Keratinocyte (primary cell): ENCODE results near the gene CEP43.

Experiments used
- CTCF ChIP-seq, 3 experiments: IDR thresholded peaks in 1 of 3; conservative IDR thresholded peaks in 1 of 3; optimal IDR thresholded peaks in 1 of 3; 2 replicates in 2 of 3; 3 replicates in 1 of 3; pipeline versions ENCODE3 to v1.5.1; 2011; ENCODE audit warnings: low read length in 3 of 3, mild to moderate bottlenecking in 3 of 3, moderate library complexity in 2 of 3, control low read depth in 1 of 3, inconsistent platforms in 1 of 3; ENCODE audit not compliant: insufficient read depth in 2 of 3; ENCODE audit errors: extremely low read depth in 1 of 3
- EZH2 ChIP-seq: IDR thresholded peaks from one replicate; pipeline ENCODE4 v1.6.1; 2012; ENCODE audit warnings: inconsistent platforms, mild to moderate bottlenecking, low read length, moderate library complexity

- TF ChIP-seq CTCF (optimal IDR thresholded peaks at IDR 0.05 in 1 of 3, IDR thresholded peaks at IDR 0.05 in 1 of 3, conservative IDR thresholded peaks at IDR 0.05 in 1 of 3; ENCODE audit: extremely low read depth in 1 of 3, insufficient read depth in 2 of 3, low read length in 3 of 3) (no peak), EZH2 (no peak)
These were observed 1.6 kb downstream of the CEP43 start for GRCh38 chr6:167000759-167001158.
